ENCODE data around the gene ATP6V1G2.

- TF ChIP-seq POLR2AphosphoS5 (IDR thresholded peaks at IDR 0.05; ENCODE audit: low read depth, low read length) (no peak), CTCF (IDR thresholded peaks at IDR 0.05) (no peak), SIN3A (IDR thresholded peaks at IDR 0.05; ENCODE audit: borderline replicate concordance, insufficient read depth, low read depth, low read length) (no peak), REST (IDR thresholded peaks at IDR 0.05; ENCODE audit: insufficient read depth in 1 of 2, low read depth in 2 of 2, low read length in 1 of 2) (no peak), TCF7L2 (IDR thresholded peaks at IDR 0.05; ENCODE audit: low read depth, low read length) (no peak)
Observed at GRCh38 chr6:31525932-31526591, 20.3 kb downstream of the ATP6V1G2 start.

Data from Panc1 (cell line).